GM11168 (cell line): Measurements from ENCODE around the gene ITGA1.
"Not testable (repeated sequence)": the region's sequence is repeated elsewhere in the genome, so short reads cannot be mapped to it uniquely, and the experiment has no call there.

Experiments
- in situ Hi-C: fragments of 300-500 bp; cut with MboI; formaldehyde crosslinking; loops from one replicate; pipeline ENCODE4 v1.12.0; 2022; ENCODE audit warnings: low sequenced_read_pairs; ENCODE audit not compliant: unreplicated experiment

Gene ITGA1

GRCh38 chr5:52938226-52938625, 150.5 kb downstream of the ITGA1 start:
- in situ Hi-C loops, result no loop called here

- in situ Hi-C loops, result no loop called here
These were observed 155.6 kb downstream of the ITGA1 start for GRCh38 chr5:52943285-52943684.

- in situ Hi-C loops, result no loop called here
These were observed 156.1 kb downstream of the ITGA1 start for GRCh38 chr5:52943808-52944207.

- in situ Hi-C loops, result loop anchor here (5.0 kb wide), 1 partner anchor 152 kb away; no protein-coding TSS in a partner anchor
These were observed 157.3 kb downstream of the ITGA1 start for GRCh38 chr5:52945040-52945439.

GRCh38 chr5:52947208-52947607, 159.5 kb downstream of the ITGA1 start:
- in situ Hi-C loops, result loop anchor here (5.0 kb wide), 1 partner anchor 150 kb away; no protein-coding TSS in a partner anchor

GRCh38 chr5:52947851-52948250, 160.1 kb downstream of the ITGA1 start:
- in situ Hi-C loops, result loop anchor here (5.0 kb wide), 1 partner anchor 149 kb away; no protein-coding TSS in a partner anchor

- in situ Hi-C loops, result loop anchor here (5.0 kb wide), 1 partner anchor 149 kb away; no protein-coding TSS in a partner anchor
These were observed 160.8 kb downstream of the ITGA1 start for GRCh38 chr5:52948418-52949076.

GRCh38 chr5:52950686-52951085, 163.0 kb downstream of the ITGA1 start:
- in situ Hi-C loops, result no loop called here

GRCh38 chr5:52952483-52952882, 164.8 kb downstream of the ITGA1 start:
- in situ Hi-C loops, result no loop called here

- in situ Hi-C loops, result no loop called here
These were observed 168.3 kb downstream of the ITGA1 start for GRCh38 chr5:52956014-52956413.

- in situ Hi-C loops, result no loop called here
These were observed 169.4 kb downstream of the ITGA1 start for GRCh38 chr5:52956915-52957747.

GRCh38 chr5:52961274-52961681, 173.6 kb downstream of the ITGA1 start:
- in situ Hi-C loops, result no loop called here

GRCh38 chr5:52963636-52964035, 175.9 kb downstream of the ITGA1 start:
- in situ Hi-C loops, result no loop called here

GRCh38 chr5:52964138-52964537, 176.4 kb downstream of the ITGA1 start:
- in situ Hi-C loops, result no loop called here

GRCh38 chr5:52976157-52976556, 188.4 kb downstream of the ITGA1 start:
- in situ Hi-C loops, result not testable (repeated sequence)

GRCh38 chr5:52977264-52977897, 189.7 kb downstream of the ITGA1 start:
- in situ Hi-C loops, result no loop called here

GRCh38 chr5:52981507-52981906, 193.8 kb downstream of the ITGA1 start:
- in situ Hi-C loops, result no loop called here

- in situ Hi-C loops, result no loop called here
These were observed 196.3 kb downstream of the ITGA1 start for GRCh38 chr5:52983731-52984636.

- in situ Hi-C loops, result no loop called here
These were observed 197.6 kb downstream of the ITGA1 start for GRCh38 chr5:52985306-52985705.
